SK-N-SH (cell line): ENCODE measurements around the gene MYO16.

Source experiments
- EP300 ChIP-seq, 2 experiments: IDR thresholded peaks; 2 replicates each; pipeline versions ENCODE4 v1.4.0 to v1.6.1; 2012; ENCODE audit warnings: borderline replicate concordance in 1 of 2, low read depth in 1 of 2, low read length in 1 of 2
- EZH2phosphoT487 ChIP-seq: fragments of 200-600 bp; sonication (generic); IDR thresholded peaks from 2 replicates; pipeline ENCODE4 v1.6.1; 2017; ENCODE audit warnings: low read depth, mixed run types, mild to moderate bottlenecking, antibody characterized with exemption, moderate library complexity, borderline replicate concordance
- JUND ChIP-seq: IDR thresholded peaks from 2 replicates; pipeline ENCODE4 v1.4.0; 2012
- NFIC ChIP-seq: IDR thresholded peaks from 2 replicates; pipeline ENCODE4 v1.4.0; 2012; ENCODE audit warnings: borderline replicate concordance
- POLR2AphosphoS5 ChIP-seq: IDR thresholded peaks from 2 replicates; pipeline ENCODE4 v1.6.1; 2012; ENCODE audit warnings: low read depth, low read length
- RAD21 ChIP-seq: IDR thresholded peaks from 2 replicates; pipeline ENCODE4 v1.6.1; 2012; ENCODE audit warnings: mild to moderate bottlenecking, low read length
- RCOR1 ChIP-seq: fragments of 150-350 bp; IDR thresholded peaks from 2 replicates; pipeline ENCODE4 v1.6.1; 2017; ENCODE audit warnings: antibody characterized with exemption, low read length
- SIN3A ChIP-seq: IDR thresholded peaks from 2 replicates; pipeline ENCODE4 v1.6.1; 2012; ENCODE audit warnings: low read depth, mild to moderate bottlenecking, low read length, moderate library complexity, borderline replicate concordance
- SMC3 ChIP-seq: IDR thresholded peaks from 2 replicates; pipeline ENCODE4 v1.6.1; 2012; ENCODE audit warnings: low read depth, low read length, improper control_type of control experiment
- TAF1 ChIP-seq: IDR thresholded peaks from 2 replicates; pipeline ENCODE4 v1.6.1; 2012; ENCODE audit warnings: low read depth, mild to moderate bottlenecking, low read length, moderate library complexity, borderline replicate concordance
- TEAD4 ChIP-seq: IDR thresholded peaks from 2 replicates; pipeline ENCODE4 v1.4.0; 2012; ENCODE audit warnings: mild to moderate bottlenecking, borderline replicate concordance; ENCODE audit not compliant: insufficient read depth
- TF ChIP-seq, protein P1 (sequence below): fragments of 200-600 bp; sonication (generic); IDR thresholded peaks from 2 replicates; pipeline ENCODE4 v1.6.1; 2017; ENCODE audit warnings: antibody characterized with exemption, mild to moderate bottlenecking, moderate library complexity
- TF ChIP-seq, protein P2 (sequence below): IDR thresholded peaks from 2 replicates; pipeline ENCODE4; 2012
- TF ChIP-seq, protein P3 (sequence below): IDR thresholded peaks from 2 replicates; pipeline ENCODE4 v1.4.0; 2012; ENCODE audit warnings: low read depth, borderline replicate concordance

GRCh38 chr13:108752276-108752675, 122.9 kb downstream of the MYO16 start:
- TF ChIP-seq TAF1 (no peak), EP300 (IDR thresholded peaks at IDR 0.05; ENCODE audit: borderline replicate concordance in 1 of 2, low read depth in 1 of 2, low read length in 1 of 2) (no peak), SMC3 (no peak), JUND (no peak), EZH2phosphoT487 (no peak), NFIC (no peak), RAD21 (no peak), POLR2AphosphoS5 (no peak), RCOR1 (no peak), SIN3A (no peak), TEAD4 (no peak)
- TF ChIP-seq, protein P1, sequence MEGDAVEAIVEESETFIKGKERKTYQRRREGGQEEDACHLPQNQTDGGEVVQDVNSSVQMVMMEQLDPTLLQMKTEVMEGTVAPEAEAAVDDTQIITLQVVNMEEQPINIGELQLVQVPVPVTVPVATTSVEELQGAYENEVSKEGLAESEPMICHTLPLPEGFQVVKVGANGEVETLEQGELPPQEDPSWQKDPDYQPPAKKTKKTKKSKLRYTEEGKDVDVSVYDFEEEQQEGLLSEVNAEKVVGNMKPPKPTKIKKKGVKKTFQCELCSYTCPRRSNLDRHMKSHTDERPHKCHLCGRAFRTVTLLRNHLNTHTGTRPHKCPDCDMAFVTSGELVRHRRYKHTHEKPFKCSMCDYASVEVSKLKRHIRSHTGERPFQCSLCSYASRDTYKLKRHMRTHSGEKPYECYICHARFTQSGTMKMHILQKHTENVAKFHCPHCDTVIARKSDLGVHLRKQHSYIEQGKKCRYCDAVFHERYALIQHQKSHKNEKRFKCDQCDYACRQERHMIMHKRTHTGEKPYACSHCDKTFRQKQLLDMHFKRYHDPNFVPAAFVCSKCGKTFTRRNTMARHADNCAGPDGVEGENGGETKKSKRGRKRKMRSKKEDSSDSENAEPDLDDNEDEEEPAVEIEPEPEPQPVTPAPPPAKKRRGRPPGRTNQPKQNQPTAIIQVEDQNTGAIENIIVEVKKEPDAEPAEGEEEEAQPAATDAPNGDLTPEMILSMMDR, result no peak
- TF ChIP-seq, protein P2, sequence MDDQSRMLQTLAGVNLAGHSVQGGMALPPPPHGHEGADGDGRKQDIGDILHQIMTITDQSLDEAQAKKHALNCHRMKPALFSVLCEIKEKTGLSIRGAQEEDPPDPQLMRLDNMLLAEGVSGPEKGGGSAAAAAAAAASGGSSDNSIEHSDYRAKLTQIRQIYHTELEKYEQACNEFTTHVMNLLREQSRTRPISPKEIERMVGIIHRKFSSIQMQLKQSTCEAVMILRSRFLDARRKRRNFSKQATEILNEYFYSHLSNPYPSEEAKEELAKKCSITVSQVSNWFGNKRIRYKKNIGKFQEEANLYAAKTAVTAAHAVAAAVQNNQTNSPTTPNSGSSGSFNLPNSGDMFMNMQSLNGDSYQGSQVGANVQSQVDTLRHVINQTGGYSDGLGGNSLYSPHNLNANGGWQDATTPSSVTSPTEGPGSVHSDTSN, result no peak
- TF ChIP-seq, protein P3, sequence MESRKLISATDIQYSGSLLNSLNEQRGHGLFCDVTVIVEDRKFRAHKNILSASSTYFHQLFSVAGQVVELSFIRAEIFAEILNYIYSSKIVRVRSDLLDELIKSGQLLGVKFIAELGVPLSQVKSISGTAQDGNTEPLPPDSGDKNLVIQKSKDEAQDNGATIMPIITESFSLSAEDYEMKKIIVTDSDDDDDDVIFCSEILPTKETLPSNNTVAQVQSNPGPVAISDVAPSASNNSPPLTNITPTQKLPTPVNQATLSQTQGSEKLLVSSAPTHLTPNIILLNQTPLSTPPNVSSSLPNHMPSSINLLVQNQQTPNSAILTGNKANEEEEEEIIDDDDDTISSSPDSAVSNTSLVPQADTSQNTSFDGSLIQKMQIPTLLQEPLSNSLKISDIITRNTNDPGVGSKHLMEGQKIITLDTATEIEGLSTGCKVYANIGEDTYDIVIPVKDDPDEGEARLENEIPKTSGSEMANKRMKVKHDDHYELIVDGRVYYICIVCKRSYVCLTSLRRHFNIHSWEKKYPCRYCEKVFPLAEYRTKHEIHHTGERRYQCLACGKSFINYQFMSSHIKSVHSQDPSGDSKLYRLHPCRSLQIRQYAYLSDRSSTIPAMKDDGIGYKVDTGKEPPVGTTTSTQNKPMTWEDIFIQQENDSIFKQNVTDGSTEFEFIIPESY, result no peak
